22Rv1 (cell line): ENCODE measurements around the gene IGSF21.
"Not testable (repeated sequence)": the region's sequence is repeated elsewhere in the genome, so short reads cannot be mapped to it uniquely, and the experiment has no call there.

ENCODE experiments used
- H3K27ac ChIP-seq: fragments of 450-650 bp; 2 replicates; pipeline ENCODE4 v1.5.1; 2017
- ZFX ChIP-seq: fragments of 450-650 bp; IDR thresholded peaks from 2 replicates; pipeline ENCODE4 v1.6.1; 2017; ENCODE audit warnings: antibody characterized with exemption, borderline replicate concordance
- TF ChIP-seq, protein P1 (sequence below): fragments of 450-650 bp; IDR thresholded peaks from 2 replicates; pipeline ENCODE4 v1.5.1; 2017; ENCODE audit warnings: mild to moderate bottlenecking

Gene IGSF21

DNA sequence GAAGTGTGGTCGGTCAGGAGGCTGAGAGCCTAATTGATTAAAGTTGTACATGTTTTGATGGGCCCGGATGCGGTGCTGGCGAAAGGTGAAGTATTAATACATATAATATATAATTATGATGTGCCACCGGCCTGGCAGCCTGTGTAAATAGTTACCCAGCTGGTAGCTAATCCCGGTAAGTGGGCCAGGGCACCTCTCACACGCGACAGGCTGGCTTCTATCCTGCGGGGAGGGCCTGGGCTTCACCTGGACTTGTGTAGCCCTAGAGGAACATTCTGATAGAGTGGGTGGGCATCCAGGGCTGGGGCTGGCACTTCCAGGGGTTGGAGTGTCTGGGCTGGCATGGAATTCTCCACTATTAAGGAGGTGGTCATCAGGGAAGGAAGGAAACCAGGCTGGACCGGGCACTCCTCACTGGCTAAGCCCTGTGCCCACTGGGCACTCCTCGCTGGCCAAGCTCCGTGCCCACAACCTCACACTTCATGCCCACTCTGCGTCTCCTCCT, 48.3 kb downstream of the IGSF21 start:
- no peak overlapping the region for H3K27ac ChIP-seq
- TF ChIP-seq ZFX = no peak
- TF ChIP-seq, protein P1, sequence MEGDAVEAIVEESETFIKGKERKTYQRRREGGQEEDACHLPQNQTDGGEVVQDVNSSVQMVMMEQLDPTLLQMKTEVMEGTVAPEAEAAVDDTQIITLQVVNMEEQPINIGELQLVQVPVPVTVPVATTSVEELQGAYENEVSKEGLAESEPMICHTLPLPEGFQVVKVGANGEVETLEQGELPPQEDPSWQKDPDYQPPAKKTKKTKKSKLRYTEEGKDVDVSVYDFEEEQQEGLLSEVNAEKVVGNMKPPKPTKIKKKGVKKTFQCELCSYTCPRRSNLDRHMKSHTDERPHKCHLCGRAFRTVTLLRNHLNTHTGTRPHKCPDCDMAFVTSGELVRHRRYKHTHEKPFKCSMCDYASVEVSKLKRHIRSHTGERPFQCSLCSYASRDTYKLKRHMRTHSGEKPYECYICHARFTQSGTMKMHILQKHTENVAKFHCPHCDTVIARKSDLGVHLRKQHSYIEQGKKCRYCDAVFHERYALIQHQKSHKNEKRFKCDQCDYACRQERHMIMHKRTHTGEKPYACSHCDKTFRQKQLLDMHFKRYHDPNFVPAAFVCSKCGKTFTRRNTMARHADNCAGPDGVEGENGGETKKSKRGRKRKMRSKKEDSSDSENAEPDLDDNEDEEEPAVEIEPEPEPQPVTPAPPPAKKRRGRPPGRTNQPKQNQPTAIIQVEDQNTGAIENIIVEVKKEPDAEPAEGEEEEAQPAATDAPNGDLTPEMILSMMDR = no peak

- no peak for TF ChIP-seq ZFX
- TF ChIP-seq, protein P1 = no peak
- H3K27ac ChIP-seq = no peak overlapping the region
Measured at GRCh38 chr1:18157352-18157751, 49.8 kb downstream of the IGSF21 start.

GRCh38 chr1:18157968-18158367, 50.4 kb downstream of the IGSF21 start:
- TF ChIP-seq, protein P1 = no peak
- TF ChIP-seq ZFX = no peak
- no peak overlapping the region for H3K27ac ChIP-seq

DNA sequence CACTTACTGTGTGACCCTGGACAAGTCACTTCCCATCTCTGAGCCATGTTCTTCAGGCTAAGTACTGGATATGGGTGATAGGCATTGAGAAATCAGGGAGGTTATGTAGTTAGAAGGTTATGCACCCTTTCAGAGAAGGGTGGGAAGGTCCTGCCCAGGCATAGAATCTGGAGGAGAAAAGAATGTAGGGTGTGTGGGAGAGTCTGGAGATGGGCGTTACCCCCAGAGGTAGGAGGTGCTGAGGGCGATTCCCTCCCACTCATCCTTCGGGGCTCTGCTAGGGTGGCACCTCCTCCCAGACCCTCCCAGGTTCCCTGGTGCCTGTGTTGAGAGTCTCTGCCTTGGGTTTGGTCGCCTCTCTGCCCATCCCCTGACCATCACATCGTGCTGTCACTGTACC, 51.1 kb downstream of the IGSF21 start:
- no peak overlapping the region for H3K27ac ChIP-seq
- TF ChIP-seq, protein P1 = no peak
- no peak for TF ChIP-seq ZFX

- H3K27ac ChIP-seq = no peak overlapping the region
- no peak for TF ChIP-seq ZFX
- TF ChIP-seq, protein P1 = no peak
Measured at GRCh38 chr1:18160290-18160942, 52.8 kb downstream of the IGSF21 start.

GRCh38 chr1:18161690-18162089, 54.1 kb downstream of the IGSF21 start:
- TF ChIP-seq ZFX = no peak
- TF ChIP-seq, protein P1 = no peak
- no peak overlapping the region for H3K27ac ChIP-seq

DNA sequence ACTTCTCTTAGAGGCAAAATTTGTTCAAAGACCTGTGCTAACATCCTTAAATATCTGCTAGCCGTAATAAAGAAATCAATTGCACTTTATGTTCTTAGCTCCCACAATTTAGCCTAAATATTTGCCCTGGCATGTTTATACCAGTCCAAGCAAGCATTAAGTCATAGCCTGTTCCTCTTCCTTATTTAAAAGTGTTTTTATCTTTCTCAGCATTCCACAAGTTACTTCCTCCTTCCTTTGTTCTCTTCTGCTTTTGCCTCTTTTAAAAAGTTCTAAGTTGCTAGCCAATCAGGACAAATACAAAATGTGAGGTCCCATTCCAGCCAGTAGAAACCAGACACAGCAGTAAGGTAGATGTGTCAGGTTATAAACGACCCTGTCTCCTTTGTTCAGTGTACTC, 58.0 kb downstream of the IGSF21 start:
- not testable (repeated sequence) for H3K27ac ChIP-seq

GRCh38 chr1:18166341-18166740, 58.7 kb downstream of the IGSF21 start:
- H3K27ac ChIP-seq = no peak overlapping the region

More at GRCh38 chr1:18166341-18166740, 58.7 kb downstream of the IGSF21 start:
- no peak for TF ChIP-seq ZFX
- TF ChIP-seq, protein P1 = no peak
